Ovary (tissue), 9 donors: Measurements from ENCODE around the gene DUSP1. TPM values are rescaled to one million over a fixed set of nuclear protein-coding genes. Genes with fewer than 3 reads are reported as not detected.

ENCODE experiments used
- DNase-seq, 5 donors: peaks; one replicate each; pipeline ENCODE4 v3.0.0-alpha.2; 2019 to 2020
- H3K27ac ChIP-seq, 2 donors: fragments of 200-600 bp; one replicate each; pipeline versions ENCODE4 v1.5.1 to v1.8.0; 2019 to 2022
- H3K27me3 ChIP-seq: fragments of 200-600 bp; one replicate; pipeline ENCODE4 v1.8.0; 2022
- H3K36me3 ChIP-seq: fragments of 200-600 bp; sonication (generic); one replicate; pipeline ENCODE4 v1.5.1; 2019
- H3K4me1 ChIP-seq: one replicate; pipeline ENCODE4 v1.8.1; 2013; ENCODE audit warnings: mild to moderate bottlenecking, moderate library complexity; ENCODE audit not compliant: insufficient read depth
- H3K4me3 ChIP-seq: fragments of 200-600 bp; sonication (generic); one replicate; pipeline ENCODE4 v1.5.1; 2017
- H3K9me3 ChIP-seq, 2 donors: fragments of 200-600 bp in 1 of 2; sonication (generic) in 1 of 2; one replicate each; pipeline versions ENCODE4 v1.5.1 to v1.8.1; 2013 to 2019; ENCODE audit warnings: mild to moderate bottlenecking in 1 of 2, moderate library complexity in 1 of 2
- CTCF ChIP-seq, 3 donors: fragments of 450-650 bp in 2 of 3; fragments of 200-600 bp in 1 of 3; IDR thresholded peaks; one replicate each; pipeline versions ENCODE4 v1.5.1 to v1.8.0; 2016 to 2022; ENCODE audit warnings: antibody characterized with exemption in 3 of 3, mild to moderate bottlenecking in 1 of 3
- EP300 ChIP-seq: sonication (generic); formaldehyde crosslinking; IDR thresholded peaks from one replicate; pipeline ENCODE4 v1.6.1; 2017; ENCODE audit warnings: antibody characterized with exemption
- POLR2A ChIP-seq: fragments of 450-650 bp; IDR thresholded peaks from one replicate; pipeline ENCODE4 v1.6.1; 2017; ENCODE audit warnings: antibody characterized with exemption, mild to moderate bottlenecking, moderate library complexity
- WGBS, 3 donors: extraction: QIAGEN DNeasy Blood & Tissue Kit in 1 of 3; methylation state at CpG; one replicate each; pipeline versions ENCODE4 v1.1.5 to v1.1.7; 2013 to 2017; 5-methylcytosine and 5-hydroxymethylcytosine counted together
- intact Hi-C, 4 donors: fragments of 100-400 bp; cut with DNase I; formaldehyde crosslinking; loops; one replicate each; pipeline versions ENCODE4 v1.11.0 to v1.15.1; 2022 to 2023
- polyA plus RNA-seq, 2 donors: library from polyadenylated mRNA; stranded (reverse); fragments of 200-250 nt in 1 of 2; fragments of 350-450 nt in 1 of 2; fragmentation: Illumina TruSeq in 1 of 2; extraction: RNeasy Lipid Tissue Mini Kit (QIAGEN cat#74804) in 1 of 2; gene quantifications; one replicate each; pipeline ENCODE4 v1.2.3, GENCODE V29; 2013 to 2014
- total RNA-seq, 7 donors: library from RNA; depleted of rRNA in 2 of 7; stranded (reverse); fragments of >200 nt in 2 of 7; fragmentation: NEBNext Ultra II Directional in 3 of 7; extraction: Animal tissue kit (Norgen Biotek cat#: 25700) in 3 of 7; gene quantifications; one replicate each; pipeline versions ENCODE4 v1.1.0 to v1.2.4, GENCODE V29; 2016 to 2023
- donor health status: DM: no; HTN: no; CAD: no; lungs with moderate emphysema.
- donor health status: DM: no; HTN: no; CAD: no.
- donor health status: Bipolar disorder and iron deficiency.
- donor health status: DM: yes; HTN: yes; CAD: no.
- donor health status: DM: no; HTN: no; CAD: no.
- donor health status: DM: yes; HTN: yes; CAD: no.

The DUSP1 gene
- total and polyA plus RNA-seq, 9 donors: 112 to 2,672 (median 201) TPM

- WGBS, 3 donors: 4 to 7% (median 6%) methylated on average over 13 of the region's 13 CpGs
- H3K4me3 ChIP-seq: no peak overlapping the region
- no peaks in the 10 kb centered on the region for H3K36me3 ChIP-seq
- H3K27ac ChIP-seq: peak overlapping the region; percentile 4 to 77
- H3K9me3 ChIP-seq: no peaks in the 10 kb centered on the region
- intact Hi-C loops: loop anchor here in 3 of 4 donors (2.0 to 10.0 kb wide), 4 partner anchors 23 to 107 kb away; no protein-coding TSS in a partner anchor
- H3K27me3 ChIP-seq: no peaks in the 10 kb centered on the region
- peak; percentile 98 to 99 (median 99) for DNase-seq
- TF ChIP-seq EP300 (peak; percentile 99), CTCF (IDR thresholded peaks at IDR 0.05) (peak in 2 of 3 donors; percentile 21 to 47), POLR2A (peak; percentile 34)
- H3K4me1 ChIP-seq: peaks cover 13% of the 10 kb centered on the region
Observed at GRCh38 chr5:172795318-172795977, 24.5 kb upstream of the DUSP1 start.

DNA sequence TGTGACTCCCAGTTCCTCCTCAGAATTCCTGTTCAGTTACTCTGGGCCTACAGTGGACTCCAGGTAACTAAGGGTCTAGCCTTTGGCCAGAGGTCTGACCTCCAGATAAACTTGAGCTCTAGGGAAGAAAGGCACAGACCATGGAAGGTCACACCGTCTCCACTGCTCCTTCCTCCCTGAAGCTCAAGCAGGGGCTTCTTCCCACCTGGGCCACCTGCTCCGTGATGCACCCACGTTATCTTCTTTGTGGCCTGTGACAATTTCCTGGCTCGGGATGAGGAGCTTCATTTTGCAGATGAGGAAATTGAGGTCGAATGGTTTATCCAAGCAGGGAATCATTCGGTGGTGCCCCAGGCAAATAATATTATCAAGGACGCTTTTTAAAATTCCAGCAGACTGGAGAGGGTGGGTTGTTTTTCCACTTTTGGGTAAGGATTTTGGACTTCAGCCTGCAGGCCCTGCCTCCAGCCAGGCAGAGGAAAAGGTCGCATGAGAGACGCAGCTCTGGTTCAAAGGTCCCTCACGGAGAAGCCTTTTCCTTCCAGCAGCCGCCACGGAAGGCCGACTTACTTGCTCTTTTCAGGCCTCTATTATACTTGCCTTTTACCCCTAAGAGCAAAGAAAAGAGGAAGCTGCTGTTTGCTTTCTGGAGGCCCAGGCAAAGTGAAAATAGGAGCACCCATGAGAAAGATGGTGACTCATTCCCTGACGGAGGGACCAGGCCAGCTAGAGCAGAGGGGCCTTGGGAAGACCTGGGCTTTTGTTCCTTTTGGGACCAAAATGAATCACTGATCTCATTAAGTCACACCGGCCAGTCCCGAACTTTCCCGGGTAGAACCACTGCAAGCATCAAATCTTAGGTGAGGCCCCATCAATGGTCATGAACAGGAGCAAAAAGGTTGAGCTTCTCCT lies 22.8 kb upstream of the DUSP1 start:
- peak in 3 of 5 donors; percentile 52 to 61 (median 54) for DNase-seq
- H3K36me3 ChIP-seq: no peaks in the 10 kb centered on the region
- H3K27ac ChIP-seq: peak overlapping the region; percentile 77 to 80
- 66 to 75% (median 68%) methylated on average over 17 of the region's 17 CpGs for WGBS, 3 donors
- no peak overlapping the region for H3K4me3 ChIP-seq
- H3K27me3 ChIP-seq: no peaks in the 10 kb centered on the region
- intact Hi-C loops: loop anchor here in 3 of 4 donors (2.0 to 10.0 kb wide), 2 partner anchors 21 to 71 kb away; no protein-coding TSS in a partner anchor
- TF ChIP-seq EP300 (no peak), POLR2A (no peak)
- H3K9me3 ChIP-seq: no peaks in the 10 kb centered on the region
- H3K4me1 ChIP-seq: peaks cover 23% of the 10 kb centered on the region

DNA sequence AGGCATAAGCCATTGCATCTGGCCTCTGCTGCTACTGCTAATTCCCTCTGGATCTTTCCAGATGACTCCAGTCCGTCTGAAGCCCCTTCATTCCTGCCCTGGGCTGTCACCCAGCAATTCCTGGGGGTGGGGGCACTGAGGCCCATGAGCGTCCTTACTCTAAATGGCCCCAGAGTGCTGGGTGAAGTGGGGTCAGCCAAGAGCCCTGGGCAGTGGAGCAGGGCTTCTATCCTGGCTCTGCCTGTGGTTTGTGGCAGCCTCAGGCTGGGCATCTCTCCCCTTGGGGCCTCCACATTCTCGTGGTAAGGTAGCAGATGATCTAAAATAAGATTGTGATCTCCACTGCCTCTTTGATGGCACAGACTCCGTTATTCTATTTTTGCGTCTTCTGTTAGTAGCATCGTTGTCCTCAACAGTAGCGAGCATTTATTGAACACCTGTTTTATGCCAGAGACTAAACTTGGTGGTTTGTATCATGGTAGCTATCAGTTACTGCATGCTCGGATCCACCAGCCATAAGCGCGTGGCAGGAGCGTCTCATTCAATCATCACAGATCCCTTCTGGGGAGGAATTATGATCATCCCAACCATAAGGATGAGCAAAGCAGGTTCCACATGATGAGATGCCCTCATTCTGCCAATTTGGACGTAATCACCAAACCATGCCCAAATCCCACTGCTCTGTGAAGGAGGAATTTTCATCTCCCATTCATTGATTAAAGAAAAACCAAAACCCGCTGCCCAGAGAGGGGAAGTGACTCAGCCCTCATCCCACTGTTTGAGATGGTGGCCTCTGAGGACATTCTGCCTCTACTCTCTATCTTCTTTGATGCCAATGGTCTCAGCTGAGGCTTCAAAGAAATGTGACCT lies 21.9 kb upstream of the DUSP1 start:
- Histone ChIP-seq H3K27me3 (no peaks in the 10 kb centered on the region), H3K36me3 (no peaks in the 10 kb centered on the region), H3K4me3 (no peak overlapping the region), H3K4me1 (peaks cover 25% of the 10 kb centered on the region), H3K9me3 (no peaks in the 10 kb centered on the region), H3K27ac (peak overlapping the region in 1 of 2 donors; percentile 77)
- intact Hi-C loops: loop anchor here in 2 of 4 donors (10.0 kb wide), 1 partner anchor 72 kb away; no protein-coding TSS in a partner anchor
- TF ChIP-seq EP300 (no peak), CTCF (IDR thresholded peaks at IDR 0.05) (no peak), POLR2A (no peak)
- peak in 1 of 5 donors; percentile 30 for DNase-seq
- WGBS, 3 donors: 87 to 92% (median 88%) methylated on average over 13 of the region's 13 CpGs

DNA sequence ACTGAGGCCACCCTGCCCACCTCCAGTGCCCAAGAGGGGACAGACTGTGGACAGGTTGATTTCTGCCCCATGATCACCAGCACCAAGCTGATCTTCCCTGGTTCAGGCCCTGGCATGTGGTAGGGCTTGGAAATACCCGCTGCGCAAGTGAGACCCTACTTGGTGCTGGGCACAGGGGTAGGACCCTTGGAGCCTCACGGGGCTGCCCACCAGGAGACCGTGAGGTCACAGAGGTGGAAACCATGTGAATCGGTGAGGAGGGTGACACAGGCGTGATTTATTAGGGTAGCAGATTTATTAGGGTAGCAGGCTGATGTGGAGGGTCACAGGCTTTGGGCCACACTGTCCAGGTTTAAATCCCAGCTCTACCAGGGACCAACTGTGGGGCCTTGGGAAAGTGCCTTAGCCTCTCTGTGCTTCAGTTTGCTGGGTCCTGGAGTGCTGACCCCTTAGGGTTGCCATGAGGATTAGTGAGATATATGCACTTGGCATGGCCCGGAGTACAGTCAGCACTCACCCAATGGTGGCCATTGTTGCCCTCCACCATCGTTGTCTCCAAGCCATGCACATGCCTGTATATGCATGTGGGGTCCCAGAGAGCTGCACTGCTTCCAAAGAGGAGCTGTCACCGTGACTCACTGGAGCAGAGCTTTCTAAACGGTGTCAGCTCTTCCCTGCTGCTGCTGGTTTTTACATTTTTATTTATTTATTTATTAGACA lies 20.9 kb upstream of the DUSP1 start:
- Histone ChIP-seq H3K4me1 (peaks cover 24% of the 10 kb centered on the region), H3K27ac (peak overlapping the region in 1 of 2 donors; percentile 36), H3K27me3 (no peaks in the 10 kb centered on the region), H3K4me3 (no peak overlapping the region), H3K9me3 (no peaks in the 10 kb centered on the region), H3K36me3 (no peaks in the 10 kb centered on the region)
- TF ChIP-seq POLR2A (no peak), EP300 (no peak), CTCF (IDR thresholded peaks at IDR 0.05) (no peak)
- intact Hi-C loops: loop anchor here in 2 of 4 donors (10.0 kb wide), 1 partner anchor 73 kb away; no protein-coding TSS in a partner anchor
- peak in 2 of 5 donors; percentile 23 to 34 for DNase-seq
- 91 to 95% (median 93%) methylated on average over 10 of the region's 10 CpGs for WGBS, 3 donors
